Mesenchymal stem cell (in vitro differentiated cells and primary cell): ENCODE data around the gene SPATA13.

ENCODE experiments used
- DNase-seq: peaks from one replicate; pipeline ENCODE4 v3.0.0-alpha.2; 2013
- H2AFZ ChIP-seq: one replicate; pipeline ENCODE4 v1.6.1; 2013; ENCODE audit warnings: low read depth, mild to moderate bottlenecking, control low read depth, inconsistent platforms, low read length, moderate library complexity
- H2AK5ac ChIP-seq: 2 replicates; pipeline ENCODE4 v1.6.1; 2013; ENCODE audit warnings: low read length, moderate library complexity, mild to moderate bottlenecking, inconsistent platforms; ENCODE audit not compliant: severe bottlenecking
- H2BK120ac ChIP-seq: one replicate; pipeline ENCODE4 v1.6.1; 2013; ENCODE audit warnings: low read depth, mild to moderate bottlenecking, inconsistent platforms, low read length, moderate library complexity
- H2BK12ac ChIP-seq, 2 experiments: one replicate each; pipeline ENCODE4 v1.6.1; 2013; ENCODE audit warnings: inconsistent platforms in 2 of 2, low read length in 2 of 2, mild to moderate bottlenecking in 2 of 2, moderate library complexity in 2 of 2, control low read depth in 1 of 2
- H2BK15ac ChIP-seq: one replicate; pipeline ENCODE4 v1.6.1; 2013; ENCODE audit warnings: mild to moderate bottlenecking, low read depth, inconsistent platforms; ENCODE audit not compliant: poor library complexity, severe bottlenecking
- H2BK5ac ChIP-seq: 2 replicates; pipeline ENCODE4 v1.6.1; 2013; ENCODE audit warnings: low read depth, mild to moderate bottlenecking, low read length, control low read depth, inconsistent platforms; ENCODE audit not compliant: poor library complexity, severe bottlenecking
- H3K14ac ChIP-seq, 2 experiments: one replicate each; pipeline ENCODE4 v1.6.1; 2013; ENCODE audit warnings: inconsistent platforms in 2 of 2, low read length in 2 of 2, control low read depth in 1 of 2, mild to moderate bottlenecking in 1 of 2, moderate library complexity in 1 of 2
- H3K18ac ChIP-seq, 2 experiments: one replicate each; pipeline ENCODE4 v1.6.1; 2013; ENCODE audit warnings: inconsistent platforms in 2 of 2, low read length in 2 of 2, control low read depth in 1 of 2, low read depth in 1 of 2, mild to moderate bottlenecking in 1 of 2
- H3K23ac ChIP-seq, 2 experiments: one replicate each; pipeline ENCODE4 v1.6.1; 2013; ENCODE audit warnings: inconsistent platforms in 2 of 2, low read length in 2 of 2, mild to moderate bottlenecking in 2 of 2, moderate library complexity in 2 of 2, control low read depth in 1 of 2
- H3K27ac ChIP-seq: 2 replicates; pipeline ENCODE4 v1.5.1; 2013; ENCODE audit warnings: mild to moderate bottlenecking, moderate library complexity, low read length, control low read depth, inconsistent platforms; ENCODE audit not compliant: poor library complexity, severe bottlenecking
- H3K27me3 ChIP-seq, 2 experiments: 2 replicates each; pipeline versions ENCODE4 v1.6.1 to v1.7.0; 2013; ENCODE audit warnings: low read length in 2 of 2, mild to moderate bottlenecking in 2 of 2, moderate library complexity in 2 of 2, control low read depth in 1 of 2, inconsistent platforms in 1 of 2; ENCODE audit not compliant: control insufficient read depth in 1 of 2, insufficient read depth in 1 of 2
- H3K36me3 ChIP-seq, 2 experiments: 2 replicates each; pipeline versions ENCODE4 v1.6.1 to v1.7.0; 2013; ENCODE audit warnings: low read length in 2 of 2, control low read depth in 1 of 2, inconsistent platforms in 1 of 2, low read depth in 1 of 2, mild to moderate bottlenecking in 1 of 2; ENCODE audit not compliant: insufficient read depth in 2 of 2, control insufficient read depth in 1 of 2
- H3K4ac ChIP-seq, 2 experiments: one replicate each; pipeline ENCODE4 v1.6.1; 2013; ENCODE audit warnings: inconsistent platforms in 2 of 2, low read length in 2 of 2, mild to moderate bottlenecking in 2 of 2, moderate library complexity in 2 of 2, control low read depth in 1 of 2, low read depth in 1 of 2
- H3K4me1 ChIP-seq: 2 replicates; pipeline ENCODE4 v1.6.1; 2013; ENCODE audit warnings: low read depth, low read length, control low read depth; ENCODE audit not compliant: control insufficient read depth, insufficient read depth
- H3K4me2 ChIP-seq: 2 replicates; pipeline ENCODE4 v1.6.1; 2013; ENCODE audit warnings: low read length, mild to moderate bottlenecking, inconsistent platforms; ENCODE audit not compliant: poor library complexity, severe bottlenecking
- H3K4me3 ChIP-seq, 2 experiments: 2 replicates each; pipeline versions ENCODE4 v1.5.1 to v1.7.0; 2013; ENCODE audit warnings: low read length in 2 of 2, mild to moderate bottlenecking in 2 of 2, control low read depth in 1 of 2, low read depth in 1 of 2; ENCODE audit not compliant: insufficient read depth in 1 of 2
- H3K79me1 ChIP-seq: replicated peaks from 2 replicates; pipeline ENCODE4 v1.6.1; 2013; ENCODE audit warnings: mild to moderate bottlenecking, control low read depth, low read length, inconsistent platforms; ENCODE audit not compliant: poor library complexity, severe bottlenecking
- H3K9ac ChIP-seq: 2 replicates; pipeline ENCODE4 v1.7.0; 2013; ENCODE audit warnings: mild to moderate bottlenecking, low read length, moderate library complexity
- H3K9me3 ChIP-seq: 2 replicates; pipeline ENCODE4 v1.7.0; 2013; ENCODE audit warnings: mild to moderate bottlenecking, low read length; ENCODE audit not compliant: control insufficient read depth
- H4K8ac ChIP-seq: one replicate; pipeline ENCODE4 v1.6.1; 2013; ENCODE audit warnings: inconsistent platforms, mild to moderate bottlenecking, low read length, moderate library complexity
- H4K91ac ChIP-seq: one replicate; pipeline ENCODE4 v1.6.1; 2013; ENCODE audit warnings: mild to moderate bottlenecking, low read length, inconsistent platforms
- WGBS: methylation state at CpG from one replicate; pipeline ENCODE4 v1.1.7; 2013; ENCODE audit warnings: mixed read lengths; 5-methylcytosine and 5-hydroxymethylcytosine counted together

SPATA13 gene

DNA sequence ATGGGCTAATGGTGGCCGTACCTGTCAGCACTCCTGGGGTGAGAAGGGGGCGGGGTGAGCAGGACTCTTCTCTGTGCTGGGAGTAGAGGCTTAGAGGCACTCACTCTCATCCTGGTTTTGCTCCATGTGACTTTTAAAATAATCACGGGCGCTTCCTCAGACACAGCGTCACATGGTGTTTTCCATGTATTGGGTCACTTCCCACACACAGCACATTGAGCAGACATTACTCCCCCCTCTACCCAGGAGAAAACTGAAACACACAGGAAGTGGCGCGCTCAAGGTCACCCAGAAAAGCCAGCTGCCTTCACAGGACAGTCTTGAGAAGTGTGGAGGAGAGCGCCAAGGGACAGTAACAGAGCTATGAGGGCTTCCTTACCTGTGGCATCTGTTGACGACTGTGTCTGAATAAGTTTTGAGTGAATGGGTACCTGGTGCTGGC is 23.2 kb downstream of the SPATA13 start:
- WGBS, result 96% methylated on average over 9 of the region's 9 CpGs
- no peak for DNase-seq
- peaks cover 15% of the 10 kb centered on the region for H3K79me1 ChIP-seq
- peaks cover 10% of the 10 kb centered on the region for H3K4me1 ChIP-seq
- H2BK5ac ChIP-seq, result no peak overlapping the region
- peak overlapping the region in 1 of 2 experiments; percentile 26 for H3K4ac ChIP-seq
- no peak overlapping the region for H3K14ac ChIP-seq
- H3K9me3 ChIP-seq, result no peaks in the 10 kb centered on the region
- H4K8ac ChIP-seq, result peak overlapping the region; percentile 48
- no peak overlapping the region for H3K9ac ChIP-seq
- H2BK12ac ChIP-seq, result no peak overlapping the region
- peak overlapping the region; percentile 0 for H3K4me2 ChIP-seq
- H2BK120ac ChIP-seq, result no peak overlapping the region
- H3K18ac ChIP-seq, result peak overlapping the region in 1 of 2 experiments; percentile 66
- peak overlapping the region; percentile 58 for H3K27ac ChIP-seq
- H3K36me3 ChIP-seq, result no peaks in the 10 kb centered on the region
- peak overlapping the region; percentile 69 for H2AK5ac ChIP-seq
- H3K23ac ChIP-seq, result no peak overlapping the region
- H2AFZ ChIP-seq, result no peak overlapping the region
- H3K4me3 ChIP-seq, result no peak overlapping the region
- no peak overlapping the region for H4K91ac ChIP-seq
- no peaks in the 10 kb centered on the region for H3K27me3 ChIP-seq
- no peak overlapping the region for H2BK15ac ChIP-seq

DNA sequence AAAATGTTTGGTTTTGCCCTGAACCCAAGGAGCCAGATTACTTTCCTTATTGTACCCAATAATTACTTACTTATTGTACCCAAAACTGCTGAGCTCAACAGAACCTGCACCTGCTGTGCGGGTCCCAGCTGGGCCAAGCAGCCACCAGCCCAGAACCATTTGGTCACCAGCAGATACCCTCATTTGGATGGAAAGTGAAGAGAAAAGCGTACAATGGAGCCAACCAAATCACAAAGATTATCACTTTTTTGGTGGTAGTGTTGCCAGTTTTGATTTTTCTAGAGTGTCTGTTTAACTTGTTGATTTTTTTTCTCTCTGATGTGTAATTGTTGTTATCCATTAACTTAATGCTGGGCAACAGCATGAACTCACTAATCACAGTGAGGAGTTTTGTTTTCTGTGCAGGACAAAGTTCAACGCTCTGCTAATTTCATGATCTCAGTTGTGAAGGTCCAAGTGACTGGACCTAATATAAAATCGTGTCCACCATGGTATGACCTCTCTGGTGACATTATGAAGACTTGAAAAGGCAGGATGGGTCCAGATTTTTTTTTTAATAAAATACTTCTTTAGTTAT is 23.8 kb downstream of the SPATA13 start:
- Histone ChIP-seq H3K18ac (no peak overlapping the region), H4K8ac (no peak overlapping the region), H3K9ac (no peak overlapping the region), H3K14ac (no peak overlapping the region), H3K9me3 (no peaks in the 10 kb centered on the region), H3K4me1 (peaks cover 10% of the 10 kb centered on the region), H3K79me1 (peaks cover 15% of the 10 kb centered on the region), H3K4me3 (no peak overlapping the region), H2BK12ac (no peak overlapping the region), H3K36me3 (no peaks in the 10 kb centered on the region), H3K4ac (no peak overlapping the region), H4K91ac (no peak overlapping the region), H2BK120ac (no peak overlapping the region), H2BK5ac (no peak overlapping the region), H3K27me3 (no peaks in the 10 kb centered on the region), H2AFZ (no peak overlapping the region), H3K4me2 (peak overlapping the region; percentile 73), H3K23ac (no peak overlapping the region), H2AK5ac (no peak overlapping the region), H2BK15ac (no peak overlapping the region), H3K27ac (peak overlapping the region; percentile 58)
- DNase-seq, result no peak
- over 99% methylated on average over 4 of the region's 4 CpGs for WGBS

DNA sequence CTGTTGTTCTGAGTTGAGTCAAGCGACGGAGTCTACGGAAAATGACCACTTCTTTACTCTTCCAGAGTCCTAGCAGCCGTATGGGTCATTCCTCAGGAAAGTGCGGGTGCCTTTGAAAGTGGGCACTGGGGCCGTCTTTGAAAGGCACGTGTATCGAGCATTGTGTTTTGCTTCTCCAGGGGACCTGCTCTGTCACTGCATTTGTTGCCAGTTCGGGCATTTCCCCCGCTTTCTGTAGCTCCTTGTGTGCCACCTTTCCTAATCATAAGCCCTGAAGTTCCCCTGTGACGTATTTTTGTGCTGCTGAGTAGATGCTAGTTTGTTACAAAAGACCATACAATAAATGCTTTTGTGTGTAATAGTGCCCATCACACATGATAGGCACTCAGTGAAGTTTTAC is 24.4 kb downstream of the SPATA13 start:
- H4K91ac ChIP-seq, result peak overlapping the region; percentile 21
- no peaks in the 10 kb centered on the region for H3K27me3 ChIP-seq
- peaks cover 10% of the 10 kb centered on the region for H3K4me1 ChIP-seq
- peaks cover 15% of the 10 kb centered on the region for H3K79me1 ChIP-seq
- no peak overlapping the region for H4K8ac ChIP-seq
- H3K14ac ChIP-seq, result no peak overlapping the region
- peak overlapping the region; percentile 88 for H2AK5ac ChIP-seq
- peak overlapping the region; percentile 19 for H2BK5ac ChIP-seq
- H2BK120ac ChIP-seq, result no peak overlapping the region
- H3K23ac ChIP-seq, result no peak overlapping the region
- H3K18ac ChIP-seq, result no peak overlapping the region
- WGBS, result 92% methylated on average over 10 of the region's 11 CpGs
- no peak for DNase-seq
- H3K4me2 ChIP-seq, result peak overlapping the region; percentile 21
- H3K36me3 ChIP-seq, result no peaks in the 10 kb centered on the region
- H3K4ac ChIP-seq, result no peak overlapping the region
- H2BK12ac ChIP-seq, result no peak overlapping the region
- H3K4me3 ChIP-seq, result no peak overlapping the region
- peak overlapping the region; percentile 54 for H3K27ac ChIP-seq
- no peaks in the 10 kb centered on the region for H3K9me3 ChIP-seq
- H2BK15ac ChIP-seq, result no peak overlapping the region
- H2AFZ ChIP-seq, result no peak overlapping the region
- H3K9ac ChIP-seq, result no peak overlapping the region

DNA sequence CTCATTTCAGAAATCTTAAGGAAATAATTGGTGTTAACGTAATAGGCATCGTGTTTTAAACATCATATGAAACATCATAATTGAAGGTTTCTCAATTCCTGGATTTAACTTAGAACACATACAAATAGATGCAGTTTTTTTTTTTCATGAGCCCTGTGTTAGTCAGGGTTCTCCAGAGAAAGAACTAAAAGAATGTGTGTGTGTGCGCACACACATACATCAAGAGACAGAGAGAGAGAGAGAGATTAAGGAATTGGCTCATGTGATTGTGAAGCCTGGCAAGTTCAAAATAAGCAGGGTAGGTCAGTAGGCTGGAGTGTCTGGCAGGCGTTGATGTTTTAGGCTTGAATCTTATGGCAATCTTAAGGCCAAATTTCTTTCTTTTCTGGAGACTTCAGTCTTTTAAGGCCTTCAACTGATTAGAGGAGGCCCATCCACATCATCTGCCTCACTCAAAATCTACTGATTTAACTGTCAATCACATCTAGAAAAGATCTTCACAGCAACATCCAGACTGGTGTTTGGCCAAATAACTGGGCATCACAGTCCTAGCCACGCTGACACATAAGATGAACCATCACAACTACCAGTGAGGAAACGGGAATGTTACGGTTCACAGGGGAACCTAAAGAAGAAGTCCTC is 25.2 kb downstream of the SPATA13 start:
- H3K9me3 ChIP-seq, result no peaks in the 10 kb centered on the region
- no peak overlapping the region for H2AFZ ChIP-seq
- H3K9ac ChIP-seq, result no peak overlapping the region
- no peak overlapping the region for H3K4me3 ChIP-seq
- peaks cover 15% of the 10 kb centered on the region for H3K79me1 ChIP-seq
- no peak overlapping the region for H2BK120ac ChIP-seq
- no peak overlapping the region for H3K4ac ChIP-seq
- H2AK5ac ChIP-seq, result no peak overlapping the region
- peaks cover 10% of the 10 kb centered on the region for H3K4me1 ChIP-seq
- H2BK15ac ChIP-seq, result no peak overlapping the region
- H3K36me3 ChIP-seq, result no peaks in the 10 kb centered on the region
- H3K18ac ChIP-seq, result no peak overlapping the region
- no peak overlapping the region for H2BK5ac ChIP-seq
- no peak overlapping the region for H4K91ac ChIP-seq
- no peak overlapping the region for H3K14ac ChIP-seq
- H4K8ac ChIP-seq, result no peak overlapping the region
- peak overlapping the region in 1 of 2 experiments; percentile 10 for H2BK12ac ChIP-seq
- no peak overlapping the region for H3K4me2 ChIP-seq
- DNase-seq, result peak; percentile 45
- H3K23ac ChIP-seq, result no peak overlapping the region
- H3K27me3 ChIP-seq, result no peaks in the 10 kb centered on the region
- 93% methylated on average over 5 of the region's 7 CpGs for WGBS
- no peak overlapping the region for H3K27ac ChIP-seq
